Measurements from ENCODE around the gene VWA5A. TPM values are rescaled to one million over a fixed set of nuclear protein-coding genes. Genes with fewer than 3 reads are reported as not detected.

The VWA5A gene
- total and polyA plus RNA-seq, 12 donors = 1.2 to 8.8 (median 3.5) TPM

DNA sequence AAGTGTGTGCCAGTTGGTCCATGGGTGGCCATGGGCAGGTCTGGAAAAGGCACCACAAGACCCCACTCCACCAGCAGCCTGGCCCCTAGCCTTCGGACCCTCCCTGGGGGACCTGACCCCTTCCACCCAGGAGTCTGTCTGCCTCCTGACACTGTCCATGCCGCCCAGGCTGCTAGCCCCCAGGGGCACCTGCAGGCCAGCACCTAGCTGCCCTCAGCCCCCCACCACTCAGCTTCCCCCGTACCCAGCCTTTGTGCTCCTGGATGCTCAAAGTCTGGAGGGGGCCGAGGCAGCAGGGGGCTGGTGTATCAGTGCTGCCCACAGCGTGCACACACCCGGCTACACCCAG lies 39.8 kb upstream of the VWA5A start:
- H3K9me3 ChIP-seq = no peaks in the 10 kb centered on the region
- H3K36me3 ChIP-seq = no peaks in the 10 kb centered on the region
- DNase-seq (no peak), ATAC-seq (peak in 3 of 8 donors; percentile 12 to 26 (median 22))
- H3K27me3 ChIP-seq = peaks cover 0 to 75% (median 55%) of the 10 kb centered on the region in 7 donors
- no peak overlapping the region for H3K27ac ChIP-seq
- intact Hi-C loops (cut with DNase I) = loop anchor here in 6 of 10 donors (10.0 kb wide), 3 partner anchors 119 to 519 kb away; no protein-coding TSS in a partner anchor
- no peak overlapping the region for H3K4me3 ChIP-seq
- peaks cover 0 to 17% (median 8%) of the 10 kb centered on the region in 9 donors for H3K4me1 ChIP-seq
- TF ChIP-seq, protein P1, sequence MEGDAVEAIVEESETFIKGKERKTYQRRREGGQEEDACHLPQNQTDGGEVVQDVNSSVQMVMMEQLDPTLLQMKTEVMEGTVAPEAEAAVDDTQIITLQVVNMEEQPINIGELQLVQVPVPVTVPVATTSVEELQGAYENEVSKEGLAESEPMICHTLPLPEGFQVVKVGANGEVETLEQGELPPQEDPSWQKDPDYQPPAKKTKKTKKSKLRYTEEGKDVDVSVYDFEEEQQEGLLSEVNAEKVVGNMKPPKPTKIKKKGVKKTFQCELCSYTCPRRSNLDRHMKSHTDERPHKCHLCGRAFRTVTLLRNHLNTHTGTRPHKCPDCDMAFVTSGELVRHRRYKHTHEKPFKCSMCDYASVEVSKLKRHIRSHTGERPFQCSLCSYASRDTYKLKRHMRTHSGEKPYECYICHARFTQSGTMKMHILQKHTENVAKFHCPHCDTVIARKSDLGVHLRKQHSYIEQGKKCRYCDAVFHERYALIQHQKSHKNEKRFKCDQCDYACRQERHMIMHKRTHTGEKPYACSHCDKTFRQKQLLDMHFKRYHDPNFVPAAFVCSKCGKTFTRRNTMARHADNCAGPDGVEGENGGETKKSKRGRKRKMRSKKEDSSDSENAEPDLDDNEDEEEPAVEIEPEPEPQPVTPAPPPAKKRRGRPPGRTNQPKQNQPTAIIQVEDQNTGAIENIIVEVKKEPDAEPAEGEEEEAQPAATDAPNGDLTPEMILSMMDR (IDR thresholded peaks at IDR 0.05) = no peak
- 58 to 74% methylated on average over 6 of the region's 6 CpGs for WGBS, 2 donors

DNA sequence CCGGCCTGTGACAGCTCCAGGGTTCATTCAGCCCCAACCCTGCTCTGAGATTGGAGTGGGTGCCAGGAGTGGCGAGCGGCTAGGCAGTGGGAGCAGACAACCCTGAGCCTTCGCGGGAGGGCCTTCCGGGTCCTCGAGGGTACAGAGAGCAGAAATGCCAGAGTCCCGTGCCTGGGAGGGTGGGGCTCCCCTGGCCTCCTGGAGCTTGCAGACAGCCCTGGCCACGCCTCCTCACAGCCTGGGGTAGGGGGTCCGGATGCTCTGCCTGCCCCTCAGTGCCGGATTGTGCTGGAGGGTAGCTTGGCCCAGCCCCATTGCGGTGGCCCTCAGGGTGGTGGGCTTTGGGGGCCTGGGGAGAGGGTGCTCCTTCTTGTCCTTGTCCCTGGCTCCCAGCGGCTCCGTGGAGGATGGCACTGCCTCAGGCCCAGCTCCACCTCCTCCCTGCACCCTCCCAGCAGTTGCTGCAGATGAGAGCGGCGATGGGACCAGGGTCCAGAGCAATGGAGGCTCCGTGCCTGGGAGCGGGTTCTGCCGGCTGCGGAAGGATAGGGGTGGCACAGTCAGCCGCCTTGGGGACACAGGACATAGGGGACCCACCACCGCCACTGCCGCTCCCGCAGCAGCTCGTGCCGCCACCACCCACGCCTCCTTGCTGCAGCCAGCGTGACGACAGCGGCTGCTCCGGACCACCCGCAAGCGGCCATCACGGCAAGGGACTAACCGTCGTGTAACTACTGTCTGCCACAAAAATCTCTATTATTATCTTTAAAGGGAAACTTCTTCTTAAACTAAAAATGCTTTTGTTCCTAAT lies 39.2 kb upstream of the VWA5A start:
- intact Hi-C loops (cut with DNase I) = loop anchor here in 6 of 10 donors (10.0 kb wide), 3 partner anchors 119 to 519 kb away; no protein-coding TSS in a partner anchor
- Histone ChIP-seq H3K36me3 (no peaks in the 10 kb centered on the region), H3K4me3 (peak overlapping the region in 9 of 10 donors; percentile 12 to 47 (median 40)), H3K9me3 (no peaks in the 10 kb centered on the region), H3K4me1 (peaks cover 0 to 14% (median 8%) of the 10 kb centered on the region in 9 donors), H3K27me3 (peaks cover 0 to 73% (median 52%) of the 10 kb centered on the region in 7 donors), H3K27ac (no peak overlapping the region)
- 6 to 9% methylated on average over 36 of the region's 36 CpGs for WGBS, 2 donors
- ATAC-seq (peak in 7 of 8 donors; percentile 24 to 55 (median 34)), DNase-seq (peak in 1 of 2 donors; percentile 13)
- TF ChIP-seq, protein P1 (IDR thresholded peaks at IDR 0.05) = no peak

DNA sequence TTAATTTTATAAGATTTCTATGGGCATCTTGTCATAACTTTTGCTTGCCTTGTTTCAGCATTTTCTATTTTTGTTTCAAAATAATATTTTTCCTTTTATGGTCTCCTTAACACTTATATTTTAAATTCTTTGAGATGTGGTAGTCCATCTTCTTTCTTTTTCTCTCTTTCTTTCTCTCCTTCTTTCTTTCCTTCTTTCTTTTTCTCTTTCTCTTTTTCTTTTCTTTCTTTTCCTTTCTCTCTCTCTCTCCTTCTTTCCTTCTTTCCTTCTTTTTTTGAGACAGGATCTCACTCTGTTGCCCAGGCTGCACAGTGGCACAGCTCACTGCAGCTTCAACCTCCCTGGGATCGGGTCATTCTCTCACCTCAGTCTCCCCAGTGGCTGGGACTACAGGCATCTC lies 38.0 kb upstream of the VWA5A start:
- intact Hi-C loops (cut with DNase I) = loop anchor here in 6 of 10 donors (10.0 kb wide), 3 partner anchors 118 to 518 kb away; no protein-coding TSS in a partner anchor
- peaks cover 0 to 65% (median 46%) of the 10 kb centered on the region in 7 donors for H3K27me3 ChIP-seq
- TF ChIP-seq, protein P1 (IDR thresholded peaks at IDR 0.05) = no peak
- peaks cover 0 to 10% (median 6%) of the 10 kb centered on the region in 9 donors for H3K4me1 ChIP-seq
- 58 to 87% methylated on average over 1 of the region's 1 CpG for WGBS, 2 donors
- no peaks in the 10 kb centered on the region for H3K9me3 ChIP-seq
- no peaks in the 10 kb centered on the region for H3K36me3 ChIP-seq
- ATAC-seq = no peak
- no peak overlapping the region for H3K27ac ChIP-seq
- H3K4me3 ChIP-seq = no peak overlapping the region
- DNase-seq = no peak

DNA sequence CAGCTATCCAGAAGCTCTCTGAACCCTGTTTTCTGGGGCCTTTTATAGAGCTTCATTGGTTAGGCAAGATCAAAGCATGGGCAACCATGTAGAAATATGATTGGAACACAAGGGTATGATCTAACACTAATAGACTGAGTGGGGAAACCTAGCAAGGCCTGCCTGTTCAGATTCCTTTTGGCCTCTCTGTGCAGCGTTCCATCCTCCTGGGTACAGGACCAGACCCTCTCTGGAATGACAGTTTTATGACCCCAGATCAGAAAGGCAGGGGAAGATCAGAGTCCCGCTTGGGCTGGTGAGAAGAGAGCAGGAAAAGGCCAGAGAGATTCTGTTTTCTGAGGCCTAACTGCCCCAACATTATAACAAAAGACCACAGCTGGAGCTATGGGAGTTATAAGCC lies 36.7 kb upstream of the VWA5A start:
- DNase-seq = no peak
- TF ChIP-seq, protein P1 (IDR thresholded peaks at IDR 0.05) = no peak
- Histone ChIP-seq H3K27me3 (peaks cover 0 to 72% (median 46%) of the 10 kb centered on the region in 7 donors), H3K4me3 (no peak overlapping the region), H3K27ac (no peak overlapping the region), H3K4me1 (peaks cover 0 to 10% (median 6%) of the 10 kb centered on the region in 9 donors), H3K36me3 (no peaks in the 10 kb centered on the region), H3K9me3 (no peaks in the 10 kb centered on the region)
- intact Hi-C loops (cut with DNase I) = loop anchor here in 6 of 10 donors (10.0 kb wide), 3 partner anchors 116 to 516 kb away; no protein-coding TSS in a partner anchor
- WGBS, 2 donors = 85% methylated on average over 2 of the region's 2 CpGs
- ATAC-seq = no peak
